IPS-11a (cell line): ENCODE results near the gene PPP1R1B.

Source experiments
- H3K4me3 ChIP-seq: one replicate; pipeline ENCODE4 v1.5.1; 2013; ENCODE audit warnings: low read depth, low read length, control low read depth

The PPP1R1B gene

GRCh38 chr17:39614545-39615157 lies 12.1 kb upstream of the PPP1R1B start:
- no peak overlapping the region for H3K4me3 ChIP-seq

- no peak overlapping the region for H3K4me3 ChIP-seq
These were observed 11.3 kb upstream of the PPP1R1B start for GRCh38 chr17:39615434-39615833.

- H3K4me3 ChIP-seq = no peak overlapping the region
These were observed 9.7 kb upstream of the PPP1R1B start for GRCh38 chr17:39617100-39617445.

- H3K4me3 ChIP-seq = peak overlapping the region; percentile 17
These were observed 9.1 kb upstream of the PPP1R1B start for GRCh38 chr17:39617446-39618245.

- H3K4me3 ChIP-seq = peak overlapping the region; percentile 34
These were observed 8.4 kb upstream of the PPP1R1B start for GRCh38 chr17:39618246-39618913.

GRCh38 chr17:39618956-39619785 lies 7.6 kb upstream of the PPP1R1B start:
- no peak overlapping the region for H3K4me3 ChIP-seq

- no peak overlapping the region for H3K4me3 ChIP-seq
These were observed 7.0 kb upstream of the PPP1R1B start for GRCh38 chr17:39619786-39620101.

GRCh38 chr17:39621523-39622379 lies 5.0 kb upstream of the PPP1R1B start:
- H3K4me3 ChIP-seq = no peak overlapping the region

GRCh38 chr17:39622380-39623006 lies 4.3 kb upstream of the PPP1R1B start:
- H3K4me3 ChIP-seq = no peak overlapping the region

GRCh38 chr17:39623356-39623950 lies 3.3 kb upstream of the PPP1R1B start:
- H3K4me3 ChIP-seq = no peak overlapping the region

- H3K4me3 ChIP-seq = no peak overlapping the region
These were observed 2.4 kb upstream of the PPP1R1B start for GRCh38 chr17:39624313-39624712.

GRCh38 chr17:39625198-39625785 lies 1.5 kb upstream of the PPP1R1B start:
- no peak overlapping the region for H3K4me3 ChIP-seq

- peak overlapping the region; percentile 62 for H3K4me3 ChIP-seq
These were observed 427 bp downstream of the PPP1R1B start for GRCh38 chr17:39627047-39627711.

GRCh38 chr17:39627712-39628516 lies 1.2 kb downstream of the PPP1R1B start:
- no peak overlapping the region for H3K4me3 ChIP-seq

GRCh38 chr17:39628655-39629493 lies 2.1 kb downstream of the PPP1R1B start:
- no peak overlapping the region for H3K4me3 ChIP-seq

GRCh38 chr17:39629494-39629880 lies 2.7 kb downstream of the PPP1R1B start:
- no peak overlapping the region for H3K4me3 ChIP-seq

GRCh38 chr17:39629898-39630297 lies 3.1 kb downstream of the PPP1R1B start:
- no peak overlapping the region for H3K4me3 ChIP-seq
